ENCODE measurements around the gene DNAJC17.

DNAJC17 gene

DNA sequence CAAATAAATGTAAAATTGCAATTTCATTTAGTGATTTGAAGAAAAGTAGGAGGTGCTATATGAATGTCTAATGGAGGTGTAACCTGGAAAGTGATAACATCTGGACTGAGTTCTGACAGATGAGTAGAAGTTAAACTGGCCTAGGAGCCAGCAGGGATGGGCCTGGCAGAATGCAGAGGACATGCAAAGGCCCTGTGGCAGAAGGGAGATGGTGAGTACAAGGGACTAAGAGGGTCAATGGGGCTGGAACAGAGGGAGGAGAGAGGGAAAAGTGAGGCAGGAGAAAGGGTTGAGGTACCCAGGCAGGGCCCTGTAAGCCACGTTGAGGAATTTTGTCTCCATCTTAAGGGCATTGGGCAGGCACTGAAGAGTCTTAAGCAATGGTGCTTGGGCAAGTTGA, 24.6 kb upstream of the DNAJC17 start:
- no peak for DNase-seq (ENCODE audit: low spot score)
- in situ Hi-C loops (cut with MboI; ENCODE audit: low pct_unique_long_range_greater_than_20kb, low sequenced_read_pairs, unreplicated experiment) = no loop called here
- TF ChIP-seq, protein P1, sequence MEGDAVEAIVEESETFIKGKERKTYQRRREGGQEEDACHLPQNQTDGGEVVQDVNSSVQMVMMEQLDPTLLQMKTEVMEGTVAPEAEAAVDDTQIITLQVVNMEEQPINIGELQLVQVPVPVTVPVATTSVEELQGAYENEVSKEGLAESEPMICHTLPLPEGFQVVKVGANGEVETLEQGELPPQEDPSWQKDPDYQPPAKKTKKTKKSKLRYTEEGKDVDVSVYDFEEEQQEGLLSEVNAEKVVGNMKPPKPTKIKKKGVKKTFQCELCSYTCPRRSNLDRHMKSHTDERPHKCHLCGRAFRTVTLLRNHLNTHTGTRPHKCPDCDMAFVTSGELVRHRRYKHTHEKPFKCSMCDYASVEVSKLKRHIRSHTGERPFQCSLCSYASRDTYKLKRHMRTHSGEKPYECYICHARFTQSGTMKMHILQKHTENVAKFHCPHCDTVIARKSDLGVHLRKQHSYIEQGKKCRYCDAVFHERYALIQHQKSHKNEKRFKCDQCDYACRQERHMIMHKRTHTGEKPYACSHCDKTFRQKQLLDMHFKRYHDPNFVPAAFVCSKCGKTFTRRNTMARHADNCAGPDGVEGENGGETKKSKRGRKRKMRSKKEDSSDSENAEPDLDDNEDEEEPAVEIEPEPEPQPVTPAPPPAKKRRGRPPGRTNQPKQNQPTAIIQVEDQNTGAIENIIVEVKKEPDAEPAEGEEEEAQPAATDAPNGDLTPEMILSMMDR (IDR thresholded peaks at IDR 0.05; ENCODE audit: extremely low read depth, insufficient read depth, missing control alignments) = no peak

DNA sequence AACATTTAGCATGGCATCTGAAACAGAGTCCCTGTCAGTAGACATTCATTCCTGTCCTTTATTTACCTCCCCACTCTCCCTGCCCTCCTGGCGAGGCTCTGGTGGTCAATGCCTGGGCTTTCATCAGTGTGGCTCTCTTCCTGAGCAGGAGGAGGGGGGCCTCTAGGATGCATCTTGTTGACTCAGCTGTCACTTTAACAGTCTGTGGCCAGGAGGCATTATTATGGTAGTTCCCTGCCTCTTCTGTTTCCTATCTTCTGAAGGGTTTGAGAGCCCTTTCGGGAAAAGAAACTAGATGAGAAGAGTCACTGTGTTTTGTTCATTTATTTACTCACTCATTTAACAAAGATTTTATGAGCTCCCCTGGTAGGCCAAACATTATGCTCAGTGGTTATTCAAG, 23.6 kb upstream of the DNAJC17 start:
- in situ Hi-C loops (cut with MboI; ENCODE audit: low pct_unique_long_range_greater_than_20kb, low sequenced_read_pairs, unreplicated experiment) = no loop called here
- TF ChIP-seq, protein P1 (IDR thresholded peaks at IDR 0.05; ENCODE audit: extremely low read depth, insufficient read depth, missing control alignments) = no peak
- DNase-seq (ENCODE audit: low spot score) = no peak

DNA sequence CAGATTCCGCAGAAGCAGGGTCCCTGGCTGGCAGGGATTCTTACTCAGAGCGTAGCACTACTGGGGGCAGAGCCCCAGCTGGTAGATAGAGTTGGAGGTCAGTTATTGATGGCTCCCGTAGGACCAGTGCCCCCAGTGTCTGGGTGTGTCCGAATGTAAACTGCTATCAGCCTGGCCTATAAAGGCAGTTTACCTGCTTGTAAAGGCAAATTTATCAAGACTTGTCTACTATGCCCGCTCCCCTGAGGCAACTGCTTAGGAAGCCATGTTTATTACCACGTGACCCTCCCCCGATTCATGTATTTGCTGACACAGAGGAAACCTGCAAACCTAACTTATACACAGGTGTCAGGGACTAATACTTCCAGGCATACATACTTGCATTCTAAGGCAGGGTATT, 21.8 kb upstream of the DNAJC17 start:
- DNase-seq (ENCODE audit: low spot score) = no peak
- in situ Hi-C loops (cut with MboI; ENCODE audit: low pct_unique_long_range_greater_than_20kb, low sequenced_read_pairs, unreplicated experiment) = no loop called here
- TF ChIP-seq, protein P1 (IDR thresholded peaks at IDR 0.05; ENCODE audit: extremely low read depth, insufficient read depth, missing control alignments) = no peak

DNA sequence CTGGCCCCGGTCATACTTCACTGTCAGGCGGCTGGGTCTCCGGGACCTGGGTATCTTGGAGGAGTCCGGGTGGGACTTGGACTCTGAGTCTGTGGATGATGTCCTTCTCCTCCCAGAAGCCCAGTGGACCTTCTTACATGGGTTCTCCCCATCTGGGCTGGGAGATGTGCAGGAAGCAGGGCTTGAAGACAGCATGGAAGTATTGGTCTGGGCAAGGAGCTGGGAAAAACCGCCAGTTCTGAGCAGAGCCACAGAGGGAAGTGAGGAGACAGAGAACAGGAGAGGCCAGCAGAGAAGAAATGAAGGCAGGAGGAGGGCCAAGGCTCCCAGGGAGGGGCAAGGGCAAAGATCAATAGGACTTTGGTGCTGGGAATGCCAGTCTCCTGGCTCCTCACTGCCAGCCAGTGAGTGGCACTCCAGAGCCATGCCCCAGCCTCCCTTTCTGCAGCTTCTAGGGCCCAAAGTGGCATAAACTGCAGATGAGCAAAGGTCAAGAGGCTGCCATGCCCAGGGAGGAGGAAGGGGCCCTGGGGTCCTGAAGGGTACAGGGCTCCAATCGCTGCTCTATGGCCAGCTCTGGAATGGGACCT, 21.3 kb upstream of the DNAJC17 start, which contains the start of gene PPP1R14D:
Gene PPP1R14D (minus strand): TSS at position 262 of the 590 bp plus-strand sequence. CDS start 67 bp downstream, at position 195.
- DNase-seq (ENCODE audit: low spot score) = no peak
- TF ChIP-seq, protein P1 (IDR thresholded peaks at IDR 0.05; ENCODE audit: extremely low read depth, insufficient read depth, missing control alignments) = no peak
- in situ Hi-C loops (cut with MboI; ENCODE audit: low pct_unique_long_range_greater_than_20kb, low sequenced_read_pairs, unreplicated experiment) = no loop called here

DNA sequence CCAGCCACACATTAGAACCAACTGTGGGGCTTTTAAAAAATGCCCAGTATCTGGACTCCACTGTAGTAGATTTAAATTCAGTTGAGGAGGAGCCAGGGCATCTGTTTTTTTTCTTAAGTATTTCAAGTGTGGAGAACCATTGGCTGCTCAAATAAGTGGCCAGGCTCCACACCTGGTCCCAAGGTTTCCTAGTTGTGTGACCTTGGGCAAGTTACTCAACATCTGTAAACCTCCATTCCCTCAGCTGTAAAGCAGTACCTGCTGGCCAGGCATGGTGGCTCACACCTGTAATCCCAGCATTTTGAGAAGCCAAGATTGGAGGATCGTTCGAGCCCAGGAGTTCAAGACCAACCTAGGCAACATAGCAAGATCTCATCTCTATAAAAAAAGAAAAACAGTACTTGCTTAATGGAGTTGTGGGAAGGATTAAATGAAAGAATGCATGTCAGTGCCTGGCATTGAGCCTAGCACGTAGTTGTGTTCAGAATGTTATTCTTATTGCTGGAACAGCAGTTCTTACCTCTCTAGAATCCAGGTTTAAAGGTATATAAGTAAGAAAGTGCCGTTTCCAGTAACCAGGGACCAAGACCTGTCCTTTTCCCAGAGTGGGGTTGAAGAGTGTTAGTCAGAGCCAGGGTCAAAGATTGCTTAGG, 19.3 kb upstream of the DNAJC17 start:
- TF ChIP-seq, protein P1 (IDR thresholded peaks at IDR 0.05; ENCODE audit: extremely low read depth, insufficient read depth, missing control alignments) = no peak
- DNase-seq (ENCODE audit: low spot score) = no peak
- in situ Hi-C loops (cut with MboI; ENCODE audit: low pct_unique_long_range_greater_than_20kb, low sequenced_read_pairs, unreplicated experiment) = no loop called here

DNA sequence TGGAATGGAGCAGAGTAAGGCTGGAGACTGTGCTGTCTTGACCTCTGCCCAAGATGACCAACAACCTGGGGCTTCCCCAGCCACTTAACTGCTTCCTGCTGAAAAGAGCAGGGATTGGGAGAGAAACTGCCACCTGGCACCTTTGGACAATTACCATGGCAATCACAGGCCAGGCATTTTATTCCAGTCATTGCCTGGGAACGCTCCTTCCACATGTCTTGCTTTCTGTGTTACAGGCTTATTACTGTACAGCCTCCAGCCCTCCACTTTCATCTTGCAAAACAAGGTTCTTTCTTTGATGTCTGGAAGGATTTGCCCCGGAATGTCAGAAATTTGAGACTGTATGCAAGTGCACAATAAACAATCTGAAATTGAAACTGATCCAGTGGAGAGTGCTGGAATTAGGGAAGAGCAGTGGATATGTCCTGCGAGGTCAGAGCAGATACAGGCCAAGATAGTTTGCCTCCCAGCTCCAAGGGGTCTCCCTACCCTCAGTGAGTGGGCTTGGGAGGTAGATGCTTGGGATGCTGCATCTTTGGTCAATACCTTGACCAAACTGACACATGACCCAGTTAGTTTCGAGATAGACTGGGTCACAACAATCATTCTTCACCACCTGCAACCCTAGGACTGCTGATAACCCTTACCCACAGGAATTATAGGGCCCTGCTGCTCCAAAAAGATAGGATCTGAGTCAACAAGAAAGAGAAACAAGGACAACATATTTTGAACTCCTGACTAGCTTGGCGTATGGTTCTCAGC, 18.6 kb upstream of the DNAJC17 start:
- in situ Hi-C loops (cut with MboI; ENCODE audit: low pct_unique_long_range_greater_than_20kb, low sequenced_read_pairs, unreplicated experiment) = no loop called here
- no peak for DNase-seq (ENCODE audit: low spot score)
- TF ChIP-seq, protein P1 (IDR thresholded peaks at IDR 0.05; ENCODE audit: extremely low read depth, insufficient read depth, missing control alignments) = no peak
